Sciatic nerve (tissue), 2 donors: ENCODE measurements around the gene NAT8L. TPM values are rescaled to one million over a fixed set of nuclear protein-coding genes. Genes with fewer than 3 reads are reported as not detected.

ENCODE experiments used
- ATAC-seq: fragments of 200-7000 bp; cut with Tn5 transposase; one replicate; pipeline ENCODE4 v1.9.1; 2020; ENCODE audit warnings: mild to moderate bottlenecking, moderate library complexity
- DNase-seq: peaks from one replicate; pipeline ENCODE4 v3.0.0-alpha.2; 2020; ENCODE audit warnings: low spot score
- intact Hi-C: fragments of 100-400 bp; cut with DNase I; formaldehyde crosslinking; loops from one replicate; pipeline ENCODE4 v1.14.2; 2022
- total RNA-seq: library from RNA; stranded (reverse); fragmentation: NEBNext Ultra II Directional; extraction: Animal tissue kit (Norgen Biotek cat#: 25700); gene quantifications from one replicate; pipeline ENCODE4 v1.2.1, GENCODE V29; 2021
- donor health status: DM: no; HTN: no; CAD: no.
- donor health status: DM: no; HTN: no; CAD: no.

The NAT8L gene
- total RNA-seq, 1 donor from 2014 or later: 8.1 TPM

DNA sequence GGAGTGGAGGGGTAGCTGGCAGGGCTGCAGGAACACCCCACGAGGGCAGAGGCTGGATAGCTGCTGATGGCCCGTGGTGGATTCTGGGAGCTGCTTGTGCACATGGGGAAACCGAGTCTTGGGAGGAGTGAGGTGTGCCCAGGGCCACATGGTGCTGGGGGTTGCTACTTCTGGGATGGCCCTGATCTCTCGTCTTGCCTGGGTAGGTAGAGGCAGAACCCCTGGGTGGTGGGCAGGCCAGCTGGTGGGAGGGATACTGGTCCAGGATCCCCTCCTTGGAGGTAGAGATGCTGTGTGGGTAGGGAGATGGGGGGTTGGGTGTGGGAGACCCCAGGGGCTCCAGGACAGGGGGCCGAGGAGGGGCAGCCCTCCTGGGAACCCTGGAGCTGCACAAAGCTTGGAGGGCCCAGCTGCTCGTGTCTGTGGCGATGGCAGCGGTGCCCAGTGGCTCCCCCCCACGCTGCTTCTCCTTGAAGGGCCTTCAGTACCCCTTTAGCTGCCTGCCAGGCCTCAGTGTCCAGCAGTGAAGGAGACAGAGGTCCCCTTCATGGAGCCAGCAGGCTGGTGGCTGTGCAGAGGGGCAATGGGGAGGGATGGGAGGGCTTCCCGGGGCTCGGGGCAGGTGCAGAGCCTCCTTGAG is 3.2 kb downstream of the NAT8L start:
- intact Hi-C loops: no loop called here
- DNase-seq: no peak
- no peak for ATAC-seq

DNA sequence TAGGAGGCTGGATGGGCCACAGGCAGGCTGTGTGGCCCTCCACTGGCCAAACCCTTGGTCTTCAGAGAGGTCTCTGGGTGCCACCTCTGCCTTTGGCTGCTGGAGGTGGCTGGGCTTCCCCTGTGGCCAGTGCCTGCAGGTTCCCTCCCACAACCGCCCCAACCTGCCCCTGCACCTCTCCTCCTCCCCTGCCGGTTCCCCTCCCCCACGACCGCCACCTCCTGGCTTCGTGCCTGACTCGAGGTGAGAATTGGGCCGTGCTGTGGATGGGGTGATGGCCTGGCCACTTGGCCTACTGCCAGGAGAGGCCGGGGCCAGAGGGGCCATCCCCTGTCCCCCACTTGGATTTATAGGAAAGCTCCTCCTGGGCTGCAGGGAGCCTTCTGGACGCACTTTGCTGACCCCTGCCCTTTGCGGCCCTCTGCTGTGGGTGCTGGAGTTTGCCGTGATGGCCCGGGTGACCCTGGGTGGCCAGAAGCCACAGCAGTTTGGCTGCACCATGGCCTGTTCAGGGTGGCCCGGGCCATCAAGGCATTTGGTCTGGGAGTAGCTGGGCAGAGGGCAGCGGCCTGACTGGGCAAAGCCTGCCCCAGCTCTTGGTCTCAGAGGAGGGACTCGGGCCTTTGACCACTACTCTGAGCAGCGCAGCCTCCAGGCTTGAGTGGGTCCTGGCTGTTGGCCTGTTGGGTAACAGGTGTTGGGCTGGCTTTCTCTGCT is 3.8 kb downstream of the NAT8L start:
- no peak for ATAC-seq
- intact Hi-C loops: no loop called here
- no peak for DNase-seq

DNA sequence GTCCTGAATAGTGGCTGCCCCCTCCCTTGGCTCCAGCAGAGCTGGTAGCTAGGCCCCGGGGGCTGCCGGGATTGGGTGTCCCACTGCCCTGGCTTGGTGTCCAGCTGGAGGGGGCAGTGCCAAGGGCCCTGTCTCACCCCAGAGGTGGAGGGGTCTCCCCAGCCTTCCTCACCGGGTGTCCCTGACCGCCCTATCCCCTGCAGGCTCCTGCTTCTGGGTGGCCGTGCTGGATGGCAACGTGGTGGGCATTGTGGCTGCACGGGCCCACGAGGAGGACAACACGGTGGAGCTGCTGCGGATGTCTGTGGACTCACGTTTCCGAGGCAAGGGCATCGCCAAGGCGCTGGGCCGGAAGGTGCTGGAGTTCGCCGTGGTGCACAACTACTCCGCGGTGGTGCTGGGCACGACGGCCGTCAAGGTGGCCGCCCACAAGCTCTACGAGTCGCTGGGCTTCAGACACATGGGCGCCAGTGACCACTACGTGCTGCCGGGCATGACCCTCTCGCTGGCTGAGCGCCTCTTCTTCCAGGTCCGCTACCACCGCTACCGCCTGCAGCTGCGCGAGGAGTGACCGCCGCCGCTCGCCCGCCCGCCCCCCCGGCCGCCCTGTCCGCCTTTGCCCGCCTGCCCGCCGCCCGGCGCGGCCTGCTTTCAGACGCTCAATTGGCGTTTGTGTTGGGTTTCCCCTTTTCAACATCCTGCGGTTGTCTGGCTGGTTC is 4.6 kb downstream of the NAT8L start:
- no peak for ATAC-seq
- intact Hi-C loops: no loop called here
- DNase-seq: no peak

DNA sequence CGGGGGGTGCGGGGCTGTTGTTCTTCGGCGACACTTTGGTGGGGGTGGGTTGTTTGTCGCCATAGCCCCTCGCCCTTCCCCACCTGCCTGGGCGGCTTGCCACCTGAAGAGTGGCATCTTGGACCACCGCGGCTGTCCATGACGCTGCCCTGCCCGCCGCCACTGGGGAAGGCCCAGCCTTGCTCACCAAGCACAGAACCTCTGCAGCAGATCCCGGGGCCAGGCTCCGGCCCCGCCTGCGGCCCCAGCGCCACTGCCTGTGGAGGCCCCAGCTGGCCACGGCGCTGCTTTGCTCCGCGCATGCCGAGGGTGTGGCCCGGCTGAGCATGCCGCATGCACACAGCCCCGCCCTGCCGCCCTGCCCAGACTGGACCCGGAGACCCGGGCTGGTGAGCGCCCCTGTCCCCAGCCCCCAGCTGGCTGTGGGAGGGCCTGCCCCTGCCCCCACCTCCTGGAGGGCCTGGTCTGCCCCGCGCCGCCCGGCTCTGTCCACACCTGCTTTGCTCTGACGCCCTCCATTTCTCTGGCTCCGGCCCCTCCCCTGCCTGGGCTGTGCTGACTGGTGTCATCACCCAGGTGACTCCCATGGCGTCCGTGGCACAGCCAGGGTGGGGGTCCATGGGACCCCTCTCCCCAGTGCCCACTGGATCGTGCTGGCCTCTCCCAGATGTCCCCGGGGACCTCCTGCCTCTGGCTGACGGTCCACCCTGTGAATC is 5.3 kb downstream of the NAT8L start:
- intact Hi-C loops: no loop called here
- DNase-seq (no peak), ATAC-seq (no peak)

DNA sequence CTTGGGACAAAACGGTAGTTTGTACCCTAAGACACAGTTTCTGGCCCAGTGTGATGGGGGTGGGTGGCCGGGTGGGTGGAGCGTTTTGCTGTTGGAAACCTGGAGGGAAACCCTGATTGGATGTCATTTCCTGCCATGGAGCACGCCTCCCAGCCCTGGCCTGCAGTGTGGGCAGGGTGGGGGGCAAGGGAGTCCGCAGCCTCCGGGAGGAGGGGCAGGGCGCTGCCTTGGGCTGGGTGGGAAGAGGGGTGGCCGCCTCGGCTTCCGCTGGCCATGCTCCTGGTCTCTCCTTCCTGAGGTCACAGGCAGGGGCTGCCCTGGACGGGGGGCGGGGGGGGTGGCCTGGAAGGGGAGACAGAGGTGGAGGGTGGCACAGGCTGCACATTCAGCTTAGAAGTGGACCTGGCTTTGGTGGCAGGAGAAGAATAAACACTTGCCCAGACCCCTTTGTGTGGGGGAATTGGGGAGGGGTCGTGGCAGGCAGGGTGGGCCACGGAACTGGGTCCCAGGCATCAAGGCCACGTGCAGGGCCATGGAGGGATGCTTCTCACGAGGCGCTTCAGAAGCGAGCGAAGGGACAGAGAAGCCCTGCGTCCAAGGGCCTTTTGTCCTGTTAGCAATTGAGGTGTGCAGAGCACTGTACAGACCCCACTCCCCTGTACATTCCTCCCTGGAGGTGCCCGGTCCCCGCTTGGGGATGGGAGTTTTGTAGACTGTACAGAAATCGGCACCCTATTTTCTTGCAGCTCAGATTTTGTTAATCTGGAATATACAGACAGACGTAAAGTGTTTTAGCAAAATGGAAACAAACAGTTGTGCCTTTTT is 6.2 kb downstream of the NAT8L start:
- DNase-seq (no peak), ATAC-seq (no peak)
- intact Hi-C loops: no loop called here

DNA sequence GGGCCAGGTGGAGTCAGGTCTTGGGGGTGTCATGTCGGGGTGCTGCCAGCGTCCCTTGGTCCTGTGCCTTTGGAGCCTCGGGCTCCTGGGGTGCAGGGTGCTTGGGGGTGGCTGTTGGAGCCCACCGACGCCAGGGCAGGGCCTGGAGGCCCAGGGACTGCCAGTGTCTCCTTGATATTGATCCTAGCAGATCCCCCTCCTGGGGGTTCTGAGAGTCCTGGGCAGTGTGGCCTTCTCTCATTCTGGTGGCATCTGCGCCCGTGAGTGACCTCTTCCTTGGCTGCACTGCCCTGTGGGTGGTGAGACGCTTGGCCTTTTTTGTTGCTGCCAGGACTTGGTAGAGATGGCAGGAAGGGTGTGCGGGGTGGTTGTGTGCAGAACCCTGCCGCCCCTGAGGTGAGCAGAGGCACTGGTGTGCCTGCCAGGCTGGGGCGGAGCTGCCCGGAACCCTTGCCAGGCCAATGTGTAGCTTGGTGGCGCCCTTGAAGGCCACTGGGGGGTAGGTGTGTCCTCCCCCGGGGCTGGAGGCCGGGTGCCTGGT is 7.0 kb downstream of the NAT8L start:
- DNase-seq (no peak), ATAC-seq (no peak)
- intact Hi-C loops: no loop called here

DNA sequence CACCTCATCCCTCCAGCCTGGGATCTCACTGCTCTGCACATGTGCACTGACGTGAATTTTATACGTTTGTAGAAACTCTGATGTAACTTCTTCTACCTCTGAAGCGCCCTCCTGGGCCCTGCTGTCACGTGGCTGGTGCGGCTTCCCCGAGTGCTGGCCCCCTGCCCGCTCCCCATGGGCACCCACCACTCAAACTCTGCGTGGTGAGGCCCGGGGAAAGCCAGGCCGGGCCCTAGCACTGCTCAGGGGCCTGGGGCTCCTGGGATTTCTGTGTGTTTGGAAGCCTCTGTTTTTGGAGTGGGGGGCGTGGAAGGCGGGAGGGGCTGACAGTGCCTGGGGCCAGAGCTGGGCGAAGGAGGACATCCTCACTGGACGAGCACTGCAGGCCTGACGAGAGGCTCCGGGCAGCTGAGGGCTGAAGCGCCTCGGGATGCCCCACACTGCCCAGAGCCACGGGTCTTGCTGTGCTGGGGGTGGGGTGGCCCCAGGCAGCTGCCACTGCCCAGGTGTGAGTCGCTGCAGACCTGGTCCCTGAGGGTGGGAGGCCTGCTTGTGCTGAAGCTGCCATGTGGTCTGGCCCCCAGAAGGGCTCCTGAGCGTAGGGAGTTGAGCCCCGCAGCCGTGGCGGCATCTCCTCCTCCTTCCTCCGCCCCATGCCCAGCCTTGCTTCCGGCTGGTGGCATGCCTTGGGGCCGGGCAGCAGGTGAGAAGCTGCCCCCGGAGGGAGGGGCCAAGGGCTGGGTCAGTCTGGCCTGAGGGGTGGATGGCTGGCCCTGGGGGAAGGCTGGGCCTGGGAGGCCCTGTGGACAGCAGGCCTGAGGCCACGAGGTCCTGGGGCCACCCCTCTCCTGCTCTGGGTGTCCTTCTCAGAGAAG is 7.7 kb downstream of the NAT8L start:
- DNase-seq: no peak
- intact Hi-C loops: no loop called here
- no peak for ATAC-seq

DNA sequence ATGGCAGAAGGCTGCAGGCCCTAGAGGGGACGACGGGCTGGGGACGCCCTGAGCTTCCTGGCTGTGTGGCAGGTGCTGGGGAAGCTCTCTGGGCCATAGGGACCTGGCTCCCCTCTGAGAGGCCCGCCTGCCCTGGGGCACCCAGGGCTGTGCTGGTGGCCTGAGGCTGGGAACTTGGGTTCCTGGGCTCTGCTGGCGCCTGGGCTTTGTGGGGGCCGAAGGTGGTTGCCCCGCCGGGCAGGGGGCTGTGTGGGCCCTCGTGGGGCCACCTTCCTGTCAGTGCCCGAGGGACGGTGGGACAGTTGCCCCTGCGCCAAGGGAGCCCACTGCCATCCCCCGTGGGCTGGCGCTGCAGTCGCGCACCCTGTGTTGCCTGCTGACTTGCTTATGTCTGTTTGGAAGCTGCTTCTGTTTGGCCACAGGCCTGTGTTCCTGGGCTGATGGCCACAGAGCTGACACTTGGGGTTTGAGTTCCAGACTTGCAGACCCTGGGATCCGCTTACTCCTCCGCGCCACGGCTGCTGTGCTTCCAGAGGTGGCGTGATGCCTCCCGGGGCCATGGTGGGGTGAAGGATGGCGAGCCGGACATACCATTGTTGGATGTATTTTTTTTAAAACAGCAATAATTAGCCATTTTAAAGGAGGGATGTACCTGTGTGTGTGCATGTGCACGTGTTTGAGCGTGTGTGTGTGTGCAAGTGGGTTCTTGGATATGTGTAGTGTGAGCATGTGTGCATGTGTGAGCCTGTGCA is 8.5 kb downstream of the NAT8L start:
- DNase-seq (no peak), ATAC-seq (no peak)
- intact Hi-C loops: no loop called here

DNA sequence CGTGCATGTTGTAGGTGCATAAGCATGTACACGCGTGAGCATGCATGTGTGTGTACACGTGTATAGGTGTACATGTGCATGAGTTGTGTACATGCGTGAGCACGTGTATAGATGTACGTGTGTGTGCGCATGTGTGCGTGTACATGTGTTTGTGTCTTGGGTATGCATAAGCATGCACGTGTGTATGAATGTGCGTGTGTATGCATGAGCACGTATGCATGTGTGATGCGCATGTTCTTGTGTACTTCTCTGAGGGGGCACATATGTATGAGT is 9.0 kb downstream of the NAT8L start:
- intact Hi-C loops: no loop called here
- ATAC-seq (no peak), DNase-seq (no peak)

DNA sequence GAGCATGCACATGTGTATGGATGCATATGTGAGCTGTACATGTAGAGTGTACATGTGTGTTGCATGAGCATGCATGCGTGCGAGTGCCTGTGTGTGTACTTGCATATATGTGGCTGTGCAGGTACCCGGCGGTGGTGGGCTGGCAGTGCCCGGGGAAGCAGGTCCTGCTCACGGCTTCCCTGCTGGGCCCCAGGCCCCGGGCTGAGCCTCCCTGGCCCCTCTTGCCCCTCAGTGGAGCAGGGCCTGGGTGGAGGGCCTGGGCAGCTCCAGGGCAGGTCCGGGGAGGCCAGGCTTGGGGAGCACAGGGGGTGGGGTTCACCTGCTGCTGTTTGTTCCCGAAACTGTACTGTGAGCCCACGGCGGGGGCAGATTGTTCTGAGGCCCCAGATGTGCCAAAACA is 9.4 kb downstream of the NAT8L start:
- DNase-seq (no peak), ATAC-seq (no peak)
- intact Hi-C loops: no loop called here

DNA sequence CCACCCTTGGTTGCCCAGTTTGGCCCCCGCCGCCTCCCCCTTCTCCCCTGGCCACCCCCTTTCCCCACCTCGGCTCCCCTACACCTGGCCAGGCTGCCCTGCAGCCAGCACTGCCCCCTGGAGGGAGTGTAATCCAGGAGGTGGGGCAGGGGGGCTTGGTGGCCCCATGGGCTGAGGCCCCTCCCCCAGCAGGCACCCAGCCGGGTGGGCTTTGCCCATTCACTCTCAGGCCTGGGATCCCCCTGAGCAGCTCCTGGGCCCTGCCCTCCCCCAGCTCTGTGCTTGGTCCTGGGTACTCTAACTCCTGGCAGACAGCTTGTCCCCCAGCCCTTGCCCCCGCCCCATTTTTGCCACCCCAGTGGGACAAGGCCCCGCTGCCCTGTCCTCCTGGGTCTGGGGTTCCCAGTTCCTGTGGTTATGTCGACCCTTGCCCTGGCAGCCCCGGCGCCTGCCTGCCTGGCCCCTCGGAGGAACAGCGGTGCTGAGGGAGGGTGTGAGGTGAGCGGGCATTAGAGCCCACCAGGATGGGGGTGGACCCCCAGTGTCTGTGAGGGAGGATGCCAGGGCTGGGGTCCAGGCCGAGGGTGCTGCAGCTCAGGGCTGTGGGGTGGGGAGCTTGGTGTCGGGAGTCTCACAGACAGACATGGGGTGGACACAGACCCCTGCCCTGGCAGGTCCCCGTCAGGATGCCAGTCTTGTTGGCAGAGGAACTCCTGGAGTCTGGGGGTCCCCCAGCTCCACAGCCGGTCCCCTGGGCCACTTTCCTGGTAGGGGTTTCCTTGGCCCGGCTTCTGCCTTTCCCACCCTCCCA is 10.2 kb downstream of the NAT8L start:
- intact Hi-C loops: no loop called here
- ATAC-seq (no peak), DNase-seq (no peak)

DNA sequence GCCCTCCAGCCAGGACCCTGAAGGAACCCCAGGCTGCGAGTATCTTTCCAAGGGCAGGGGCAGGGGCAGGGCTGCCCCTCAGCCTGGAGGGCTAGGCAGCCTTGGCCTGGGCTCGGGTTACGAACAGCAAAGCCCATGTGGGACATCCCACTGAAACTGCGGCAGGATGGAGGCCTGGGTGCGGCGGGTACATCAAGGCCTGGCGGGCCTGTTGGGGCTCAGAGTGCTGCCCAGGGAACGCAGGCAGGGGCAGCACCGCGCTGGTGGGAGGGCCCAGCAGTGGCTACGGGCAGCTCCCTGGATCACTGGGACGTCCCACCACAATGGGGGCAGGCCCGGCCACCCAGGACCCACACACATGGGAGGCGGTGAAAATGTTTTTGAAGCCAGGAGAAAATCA is 10.9 kb downstream of the NAT8L start:
- ATAC-seq (no peak), DNase-seq (no peak)
- intact Hi-C loops: no loop called here

DNA sequence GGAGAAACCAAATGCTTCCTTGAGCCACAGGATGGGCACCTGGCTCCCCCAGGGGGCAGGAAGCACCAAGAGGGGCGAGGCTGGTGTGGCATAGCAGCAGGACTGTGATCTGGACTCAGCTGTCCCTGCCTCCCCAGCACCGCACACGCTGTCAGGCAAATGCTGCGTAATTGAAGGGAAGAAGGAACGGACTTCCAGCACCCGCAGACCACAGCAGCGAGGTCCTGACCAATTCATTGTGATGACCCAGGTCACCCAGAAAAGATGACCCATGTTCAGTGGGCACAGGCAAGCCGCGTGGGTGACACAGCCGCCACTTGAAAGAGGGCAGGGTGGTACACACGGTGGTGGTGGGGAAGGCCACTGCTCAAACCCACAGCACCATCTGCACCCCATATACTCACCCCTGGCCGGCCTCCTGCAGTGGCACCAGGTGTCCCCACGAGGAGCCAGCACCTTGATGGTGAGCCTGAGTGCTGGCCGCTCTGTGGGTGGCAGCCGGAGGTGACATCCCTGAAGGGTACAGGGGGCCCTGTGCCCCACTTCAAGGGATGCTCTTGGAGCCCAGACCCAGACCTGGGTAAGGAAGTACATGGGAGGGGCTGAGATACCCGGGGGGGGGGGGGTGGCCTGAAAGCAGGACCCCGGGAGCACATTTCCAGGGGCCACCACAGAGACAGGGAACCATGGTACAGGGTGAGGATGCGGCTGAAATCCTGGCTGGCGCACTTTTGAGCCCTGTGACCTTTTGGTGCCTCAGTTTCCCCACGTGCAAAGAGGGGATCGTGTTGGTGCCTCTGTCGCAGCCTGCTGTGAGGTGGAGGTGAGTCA is 11.5 kb downstream of the NAT8L start:
- ATAC-seq (no peak), DNase-seq (no peak)
- intact Hi-C loops: no loop called here

DNA sequence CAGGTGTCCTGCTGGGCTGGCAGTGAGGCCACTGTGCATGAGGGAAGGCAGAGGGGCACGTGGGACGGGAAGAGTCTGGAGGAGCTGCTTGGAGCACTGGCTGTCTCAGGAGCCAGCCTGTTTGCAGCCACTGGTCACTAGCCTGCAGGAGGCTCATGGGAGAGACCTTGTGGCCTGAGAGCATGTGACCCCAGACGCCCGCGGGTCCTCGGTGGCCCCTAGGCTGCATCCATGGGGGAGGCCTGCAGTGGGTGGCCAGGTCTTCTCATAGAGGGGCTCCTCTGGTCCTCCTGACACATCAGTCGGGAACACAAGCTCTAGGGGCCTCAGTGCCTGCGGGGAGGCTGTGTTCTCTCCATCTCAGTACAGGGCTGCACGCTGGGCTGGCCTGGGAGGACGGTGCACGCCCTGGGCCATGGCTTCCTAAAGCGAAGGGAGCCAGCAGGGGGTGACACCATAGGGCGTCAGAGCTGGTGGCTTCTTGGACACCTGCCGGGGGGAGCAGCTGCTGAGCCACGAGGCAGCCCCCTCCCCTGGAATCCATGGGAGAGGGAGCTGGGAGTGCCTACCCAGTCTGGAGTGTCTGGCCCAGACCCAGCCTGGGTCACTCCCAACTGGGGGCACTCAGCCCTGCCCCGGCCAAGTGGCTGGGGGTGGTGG is 12.3 kb downstream of the NAT8L start:
- intact Hi-C loops: no loop called here
- ATAC-seq: no peak
- no peak for DNase-seq
